Choroid plexus epithelial cell (primary cell): ENCODE results near the gene FRMD4A.

Source experiments
- DNase-seq: peaks from one replicate; pipeline ENCODE4 v3.0.0-alpha.2; 2010; ENCODE audit warnings: low read depth
- H3K4me3 ChIP-seq: 2 replicates; pipeline ENCODE4 v1.5.1; 2011; ENCODE audit warnings: low read depth, mild to moderate bottlenecking, control low read depth, low read length, moderate library complexity
- TF ChIP-seq, protein P1 (sequence below): conservative IDR thresholded peaks from 2 replicates; pipeline ENCODE4 v1.5.1; 2011; ENCODE audit warnings: low read depth, mild to moderate bottlenecking, control low read depth, inconsistent platforms, low read length, moderate library complexity

Gene FRMD4A

GRCh38 chr10:13743101-13743693 is 587.5 kb downstream of the FRMD4A start:
- DNase-seq, result peak; percentile 21
- TF ChIP-seq, protein P1, sequence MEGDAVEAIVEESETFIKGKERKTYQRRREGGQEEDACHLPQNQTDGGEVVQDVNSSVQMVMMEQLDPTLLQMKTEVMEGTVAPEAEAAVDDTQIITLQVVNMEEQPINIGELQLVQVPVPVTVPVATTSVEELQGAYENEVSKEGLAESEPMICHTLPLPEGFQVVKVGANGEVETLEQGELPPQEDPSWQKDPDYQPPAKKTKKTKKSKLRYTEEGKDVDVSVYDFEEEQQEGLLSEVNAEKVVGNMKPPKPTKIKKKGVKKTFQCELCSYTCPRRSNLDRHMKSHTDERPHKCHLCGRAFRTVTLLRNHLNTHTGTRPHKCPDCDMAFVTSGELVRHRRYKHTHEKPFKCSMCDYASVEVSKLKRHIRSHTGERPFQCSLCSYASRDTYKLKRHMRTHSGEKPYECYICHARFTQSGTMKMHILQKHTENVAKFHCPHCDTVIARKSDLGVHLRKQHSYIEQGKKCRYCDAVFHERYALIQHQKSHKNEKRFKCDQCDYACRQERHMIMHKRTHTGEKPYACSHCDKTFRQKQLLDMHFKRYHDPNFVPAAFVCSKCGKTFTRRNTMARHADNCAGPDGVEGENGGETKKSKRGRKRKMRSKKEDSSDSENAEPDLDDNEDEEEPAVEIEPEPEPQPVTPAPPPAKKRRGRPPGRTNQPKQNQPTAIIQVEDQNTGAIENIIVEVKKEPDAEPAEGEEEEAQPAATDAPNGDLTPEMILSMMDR, result no peak
- H3K4me3 ChIP-seq, result no peak overlapping the region

- DNase-seq, result no peak
- no peak overlapping the region for H3K4me3 ChIP-seq
- TF ChIP-seq, protein P1, result no peak
These were observed 589.3 kb downstream of the FRMD4A start for GRCh38 chr10:13741438-13741837.

GRCh38 chr10:13740461-13740860 is 590.3 kb downstream of the FRMD4A start:
- peak; percentile 20 for DNase-seq
- TF ChIP-seq, protein P1, result no peak
- no peak overlapping the region for H3K4me3 ChIP-seq

GRCh38 chr10:13739183-13739582 is 591.5 kb downstream of the FRMD4A start:
- no peak overlapping the region for H3K4me3 ChIP-seq
- TF ChIP-seq, protein P1, result no peak
- no peak for DNase-seq

GRCh38 chr10:13736506-13736905 is 594.2 kb downstream of the FRMD4A start:
- H3K4me3 ChIP-seq, result no peak overlapping the region
- TF ChIP-seq, protein P1, result no peak
- no peak for DNase-seq

DNA sequence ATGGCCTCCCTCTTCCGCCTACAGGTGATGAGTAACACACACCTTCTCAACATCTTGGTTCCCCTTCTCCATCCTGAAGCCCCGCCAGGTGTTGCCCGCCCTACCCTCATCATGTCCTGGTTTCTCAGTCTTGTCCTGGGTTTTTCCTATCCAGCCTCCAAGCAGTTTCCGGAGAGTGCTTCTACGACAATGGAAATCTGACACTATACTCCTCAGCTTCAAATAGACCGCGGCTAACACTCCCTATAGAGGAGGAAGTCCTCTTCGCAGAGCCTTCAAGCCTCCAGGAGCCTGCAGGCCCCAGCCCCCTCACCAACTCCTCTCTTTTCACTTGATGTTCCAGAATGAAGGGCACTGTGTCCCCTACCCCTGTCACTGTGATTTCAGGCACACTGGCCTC is 596.6 kb downstream of the FRMD4A start:
- H3K4me3 ChIP-seq, result no peak overlapping the region
- TF ChIP-seq, protein P1, result no peak
- no peak for DNase-seq

- H3K4me3 ChIP-seq, result no peak overlapping the region
- no peak for DNase-seq
- TF ChIP-seq, protein P1, result no peak
These were observed 597.7 kb downstream of the FRMD4A start for GRCh38 chr10:13733071-13733470.
